Measurements from ENCODE around the gene C2CD5.
"Not testable (repeated sequence)": the region's sequence is repeated elsewhere in the genome, so short reads cannot be mapped to it uniquely, and the experiment has no call there.

Gene C2CD5

GRCh38 chr12:22535038-22535437, 9.3 kb downstream of the C2CD5 start:
- DNase-seq: no peak

GRCh38 chr12:22533155-22533554, 11.2 kb downstream of the C2CD5 start:
- DNase-seq: no peak

- DNase-seq: no peak
Observed at GRCh38 chr12:22532317-22532716, 12.0 kb downstream of the C2CD5 start.

GRCh38 chr12:22531205-22531604, 13.1 kb downstream of the C2CD5 start:
- DNase-seq: no peak

GRCh38 chr12:22529281-22530060, 14.9 kb downstream of the C2CD5 start:
- DNase-seq: no peak

GRCh38 chr12:22527999-22528398, 16.3 kb downstream of the C2CD5 start:
- DNase-seq: no peak

- no peak for DNase-seq
Observed at GRCh38 chr12:22526836-22527235, 17.5 kb downstream of the C2CD5 start.

- no peak for DNase-seq
Observed at GRCh38 chr12:22525426-22525825, 18.9 kb downstream of the C2CD5 start.

- no peak for DNase-seq
Observed at GRCh38 chr12:22518998-22519397, 25.3 kb downstream of the C2CD5 start.

- no peak for DNase-seq
Observed at GRCh38 chr12:22518060-22518719, 26.2 kb downstream of the C2CD5 start.

GRCh38 chr12:22514875-22515274, 29.5 kb downstream of the C2CD5 start:
- DNase-seq: no peak

- DNase-seq: no peak
Observed at GRCh38 chr12:22505826-22506225, 38.5 kb downstream of the C2CD5 start.

- DNase-seq: no peak
Observed at GRCh38 chr12:22500100-22500499, 44.2 kb downstream of the C2CD5 start.

- no peak for DNase-seq
Observed at GRCh38 chr12:22499445-22499844, 44.9 kb downstream of the C2CD5 start.

GRCh38 chr12:22494319-22494718, 50.0 kb downstream of the C2CD5 start:
- no peak for DNase-seq

GRCh38 chr12:22491034-22491433, 53.3 kb downstream of the C2CD5 start:
- DNase-seq: no peak

- no peak for DNase-seq
Observed at GRCh38 chr12:22488478-22488877, 55.9 kb downstream of the C2CD5 start.

GRCh38 chr12:22487683-22488082, 56.7 kb downstream of the C2CD5 start:
- DNase-seq: not testable (repeated sequence)

GRCh38 chr12:22481547-22482104, 62.7 kb downstream of the C2CD5 start:
- DNase-seq: no peak

- not testable (repeated sequence) for DNase-seq
Observed at GRCh38 chr12:22480814-22481213, 63.5 kb downstream of the C2CD5 start.

- no peak for DNase-seq
Observed at GRCh38 chr12:22480016-22480415, 64.3 kb downstream of the C2CD5 start.

- DNase-seq: no peak
Observed at GRCh38 chr12:22477894-22478287, 66.5 kb downstream of the C2CD5 start.

- DNase-seq: no peak
Observed at GRCh38 chr12:22477166-22477893, 67.0 kb downstream of the C2CD5 start.

GRCh38 chr12:22476133-22476532, 68.2 kb downstream of the C2CD5 start:
- no peak for DNase-seq

Measured in stimulated activated CD4-positive, alpha-beta T cell treated with anti-CD3 and anti-CD28 coated beads, Interleukin-4, amount 100 ng/mL, for 4 hours (primary cell).